ENCODE data around the gene NKX6-1. TPM values are rescaled to one million over a fixed set of nuclear protein-coding genes. Genes with fewer than 3 reads are reported as not detected.

NKX6-1 gene
- total RNA-seq, 2 experiments from 2014 or later = not detected

DNA sequence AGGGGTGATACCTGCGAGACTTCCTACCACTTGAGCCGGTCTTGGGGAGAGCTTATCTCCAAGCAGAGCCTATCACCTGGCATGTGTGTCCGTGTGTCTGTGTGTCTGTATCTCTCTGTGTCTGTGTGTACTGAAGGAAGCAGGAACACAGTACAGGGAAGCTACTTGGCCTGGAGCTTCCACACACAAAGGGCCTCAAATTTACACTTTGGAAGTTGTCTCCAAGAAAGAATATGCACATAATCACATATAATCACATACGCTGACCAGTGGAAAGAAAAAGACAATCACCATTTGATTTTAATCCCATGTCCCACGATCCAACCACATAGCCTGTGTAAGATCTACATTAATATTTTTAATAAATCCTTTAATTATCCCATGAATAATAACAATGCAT is 13.2 kb upstream of the NKX6-1 start:
- intact Hi-C loops (cut with micrococcal nuclease) = no loop called here
- Mint-ChIP-seq H3K4me3 (no peak overlapping the region), H3K9me3 (no peaks in the 10 kb centered on the region), H3K36me3 (ENCODE audit: low read depth) (no peaks in the 10 kb centered on the region), H3K4me1 (ENCODE audit: low read depth) (no peaks in the 10 kb centered on the region), H3K27ac (no peak overlapping the region), H3K27me3 (peaks cover 26% of the 10 kb centered on the region)
- ATAC-seq (no peak), DNase-seq (no peak)
- POLR2A ChIA-PET = no interaction called here
- TF ChIP-seq, protein P1, sequence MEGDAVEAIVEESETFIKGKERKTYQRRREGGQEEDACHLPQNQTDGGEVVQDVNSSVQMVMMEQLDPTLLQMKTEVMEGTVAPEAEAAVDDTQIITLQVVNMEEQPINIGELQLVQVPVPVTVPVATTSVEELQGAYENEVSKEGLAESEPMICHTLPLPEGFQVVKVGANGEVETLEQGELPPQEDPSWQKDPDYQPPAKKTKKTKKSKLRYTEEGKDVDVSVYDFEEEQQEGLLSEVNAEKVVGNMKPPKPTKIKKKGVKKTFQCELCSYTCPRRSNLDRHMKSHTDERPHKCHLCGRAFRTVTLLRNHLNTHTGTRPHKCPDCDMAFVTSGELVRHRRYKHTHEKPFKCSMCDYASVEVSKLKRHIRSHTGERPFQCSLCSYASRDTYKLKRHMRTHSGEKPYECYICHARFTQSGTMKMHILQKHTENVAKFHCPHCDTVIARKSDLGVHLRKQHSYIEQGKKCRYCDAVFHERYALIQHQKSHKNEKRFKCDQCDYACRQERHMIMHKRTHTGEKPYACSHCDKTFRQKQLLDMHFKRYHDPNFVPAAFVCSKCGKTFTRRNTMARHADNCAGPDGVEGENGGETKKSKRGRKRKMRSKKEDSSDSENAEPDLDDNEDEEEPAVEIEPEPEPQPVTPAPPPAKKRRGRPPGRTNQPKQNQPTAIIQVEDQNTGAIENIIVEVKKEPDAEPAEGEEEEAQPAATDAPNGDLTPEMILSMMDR (IDR thresholded peaks at IDR 0.05) = no peak
- CTCF ChIA-PET = interaction anchor here (1.2 kb wide), 1 partner anchor 16 kb away, joined by 5 read pairs; no protein-coding TSS in a partner anchor

DNA sequence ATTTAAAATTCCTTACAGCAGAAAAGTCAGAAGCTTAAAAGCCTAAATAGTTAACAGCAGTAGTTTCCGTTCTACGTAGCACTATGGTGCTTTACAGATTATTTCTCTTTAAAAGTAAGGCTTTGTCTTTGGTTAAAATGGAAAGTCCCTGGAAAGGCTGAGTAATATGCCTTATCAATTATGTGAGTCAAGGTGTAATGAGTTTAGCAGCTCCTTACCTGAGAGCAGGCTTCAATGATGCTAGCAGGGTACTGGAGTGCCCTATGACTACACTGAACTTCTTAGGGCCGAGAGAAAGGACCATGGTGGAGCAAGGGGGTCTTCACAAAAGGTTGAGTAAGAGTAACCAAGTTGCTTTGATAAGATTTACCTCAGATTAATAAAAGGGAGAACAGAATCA is 12.6 kb upstream of the NKX6-1 start:
- H3K9me3 Mint-ChIP-seq = no peaks in the 10 kb centered on the region
- no peaks in the 10 kb centered on the region for H3K36me3 Mint-ChIP-seq (ENCODE audit: low read depth)
- no peak overlapping the region for H3K4me3 Mint-ChIP-seq
- TF ChIP-seq, protein P1 (IDR thresholded peaks at IDR 0.05) = no peak
- no peaks in the 10 kb centered on the region for H3K4me1 Mint-ChIP-seq (ENCODE audit: low read depth)
- DNase-seq = no peak
- no peak overlapping the region for H3K27ac Mint-ChIP-seq
- ChIA-PET POLR2A (no interaction called here), CTCF (no interaction called here)
- intact Hi-C loops (cut with micrococcal nuclease) = no loop called here
- no peak for ATAC-seq
- H3K27me3 Mint-ChIP-seq = peaks cover 26% of the 10 kb centered on the region

DNA sequence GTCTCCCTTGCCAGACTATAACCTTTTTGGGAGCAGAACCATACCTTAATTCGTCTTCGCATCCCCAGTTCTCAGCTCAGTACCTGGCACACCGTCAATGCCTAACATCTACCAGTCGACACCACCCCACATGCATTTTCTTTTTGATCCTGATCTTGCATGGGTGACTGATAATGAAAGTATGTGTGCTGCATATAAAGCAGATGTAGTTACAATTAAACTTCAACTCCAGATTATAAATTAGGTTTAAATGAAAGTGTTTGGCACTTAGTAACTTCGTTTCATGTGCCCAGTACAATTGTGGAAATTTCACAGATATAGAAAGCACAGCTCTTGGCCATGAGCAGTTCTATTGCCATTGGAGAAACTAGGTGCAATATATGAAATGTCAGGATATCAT is 8.8 kb upstream of the NKX6-1 start:
- no peak overlapping the region for H3K4me3 Mint-ChIP-seq
- TF ChIP-seq, protein P1 (IDR thresholded peaks at IDR 0.05) = no peak
- CTCF ChIA-PET = interaction anchor here (0.7 kb wide), 1 partner anchor 12 kb away, joined by 3 read pairs; no protein-coding TSS in a partner anchor
- H3K27me3 Mint-ChIP-seq = peaks cover 34% of the 10 kb centered on the region
- DNase-seq (no peak), ATAC-seq (no peak)
- intact Hi-C loops (cut with micrococcal nuclease) = no loop called here
- no peak overlapping the region for H3K27ac Mint-ChIP-seq
- H3K4me1 Mint-ChIP-seq (ENCODE audit: low read depth) = no peaks in the 10 kb centered on the region
- POLR2A ChIA-PET = no interaction called here
- no peaks in the 10 kb centered on the region for H3K9me3 Mint-ChIP-seq
- H3K36me3 Mint-ChIP-seq (ENCODE audit: low read depth) = no peaks in the 10 kb centered on the region

DNA sequence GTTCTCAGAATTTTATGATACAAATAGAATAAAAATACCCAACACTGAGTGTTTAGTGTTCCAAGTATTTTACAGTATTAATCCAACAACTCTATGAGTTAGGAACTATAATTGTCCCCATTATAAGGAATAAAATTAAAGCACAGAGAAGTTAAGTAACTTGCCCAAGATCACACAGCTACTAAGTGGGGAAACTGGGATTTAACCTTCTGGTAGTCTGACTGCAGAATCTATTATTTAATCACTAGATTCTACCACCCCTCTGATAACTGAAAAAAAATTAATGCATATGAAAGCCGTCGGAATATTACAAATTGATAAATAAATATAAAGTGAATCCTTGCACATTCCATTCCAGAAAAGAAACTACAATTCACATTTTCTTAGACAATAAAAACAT is 5.7 kb upstream of the NKX6-1 start:
- no peaks in the 10 kb centered on the region for H3K9me3 Mint-ChIP-seq
- CTCF ChIA-PET = interaction anchor here (2.0 kb wide), 1 partner anchor 24 kb away, joined by 8 read pairs; no protein-coding TSS in a partner anchor

More for the DNA sequence above, 5.7 kb upstream of the NKX6-1 start:
- no peaks in the 10 kb centered on the region for H3K4me1 Mint-ChIP-seq (ENCODE audit: low read depth)
- intact Hi-C loops (cut with micrococcal nuclease) = no loop called here
- DNase-seq = no peak
- POLR2A ChIA-PET = no interaction called here
- no peak overlapping the region for H3K27ac Mint-ChIP-seq
- ATAC-seq = no peak
- H3K36me3 Mint-ChIP-seq (ENCODE audit: low read depth) = peaks cover 10% of the 10 kb centered on the region
- TF ChIP-seq, protein P1 (IDR thresholded peaks at IDR 0.05) = no peak
- no peak overlapping the region for H3K4me3 Mint-ChIP-seq
- peaks cover 61% of the 10 kb centered on the region for H3K27me3 Mint-ChIP-seq

Measured in activated CD8-positive, alpha-beta T cell treated with anti-CD3 and anti-CD28 coated beads for 36 hours (primary cell).